PFSK-1 (cell line): Measurements from ENCODE around the gene KLHL13.

ENCODE experiments used
- FOXP2 ChIP-seq: optimal IDR thresholded peaks from 2 replicates; pipeline ENCODE3; 2011; ENCODE audit warnings: borderline replicate concordance, control low read depth, inconsistent platforms; ENCODE audit not compliant: insufficient read depth; ENCODE audit errors: extremely low read length, extremely low read depth
- POLR2AphosphoS5 ChIP-seq: IDR thresholded peaks from 2 replicates; pipeline ENCODE4 v1.6.1; 2012; ENCODE audit warnings: low read depth, mild to moderate bottlenecking, control low read depth, low read length, moderate library complexity
- REST ChIP-seq, 2 experiments: IDR thresholded peaks; 2 replicates each; pipeline versions ENCODE4 v1.6.1 to v1.8.0; 2011 to 2012; ENCODE audit warnings: low read depth in 2 of 2, low read length in 2 of 2, control low read depth in 1 of 2, inconsistent platforms in 1 of 2, mild to moderate bottlenecking in 1 of 2, moderate library complexity in 1 of 2; ENCODE audit not compliant: insufficient read depth in 1 of 2
- SIN3A ChIP-seq: IDR thresholded peaks from 2 replicates; pipeline ENCODE4 v1.6.1; 2012; ENCODE audit warnings: mild to moderate bottlenecking, low read length, moderate library complexity, borderline replicate concordance; ENCODE audit not compliant: insufficient read depth
- TAF1 ChIP-seq: IDR thresholded peaks from 2 replicates; pipeline ENCODE4 v1.6.1; 2012; ENCODE audit warnings: low read length, control low read depth, borderline replicate concordance; ENCODE audit not compliant: insufficient read depth

KLHL13 gene

GRCh38 chrX:117854806-117855205 lies 261.8 kb downstream of the KLHL13 start:
- TF ChIP-seq FOXP2 (no peak), POLR2AphosphoS5 (no peak), REST (IDR thresholded peaks at IDR 0.05; ENCODE audit: insufficient read depth in 1 of 2, low read depth in 2 of 2, low read length in 2 of 2) (no peak), SIN3A (no peak), TAF1 (no peak)

- TF ChIP-seq FOXP2: no peak
- TF ChIP-seq TAF1: no peak
- no peak for TF ChIP-seq SIN3A
- no peak for TF ChIP-seq REST (IDR thresholded peaks at IDR 0.05; ENCODE audit: insufficient read depth in 1 of 2, low read depth in 2 of 2, low read length in 2 of 2)
- no peak for TF ChIP-seq POLR2AphosphoS5
These were observed 265.6 kb downstream of the KLHL13 start for GRCh38 chrX:117851025-117851424.
